Epithelial cell of esophagus (primary cell): ENCODE data around the gene CDK5RAP3.

Experiments
- DNase-seq: peaks from one replicate; pipeline ENCODE4 v3.0.0; 2010; ENCODE audit warnings: low read depth
- H3K4me3 ChIP-seq: 2 replicates; pipeline ENCODE4 v1.5.1; 2011; ENCODE audit warnings: mild to moderate bottlenecking, low read length, control low read depth
- CTCF ChIP-seq: IDR thresholded peaks from 2 replicates; pipeline ENCODE4 v1.5.1; 2011; ENCODE audit warnings: low read depth, mild to moderate bottlenecking, low read length, control low read depth, inconsistent platforms; ENCODE audit not compliant: insufficient read depth; ENCODE audit errors: missing control alignments

Gene CDK5RAP3

GRCh38 chr17:48028736-48029135 lies 57.8 kb downstream of the CDK5RAP3 start:
- no peak for TF ChIP-seq CTCF
- no peak overlapping the region for H3K4me3 ChIP-seq
- no peak for DNase-seq

GRCh38 chr17:48030531-48030930 lies 59.6 kb downstream of the CDK5RAP3 start:
- DNase-seq: no peak
- H3K4me3 ChIP-seq: no peak overlapping the region
- no peak for TF ChIP-seq CTCF
